Stimulated activated CD8-positive, alpha-beta memory T cell treated with anti-CD3 and anti-CD28 coated beads, Interleukin-7, amount 100 ng/mL, for 24 hours (primary cell): Measurements from ENCODE around the gene RNF167.

Experiments
- DNase-seq: peaks from one replicate; pipeline ENCODE4 v3.0.0-alpha.2; 2020; ENCODE audit warnings: low read depth

Gene RNF167

DNA sequence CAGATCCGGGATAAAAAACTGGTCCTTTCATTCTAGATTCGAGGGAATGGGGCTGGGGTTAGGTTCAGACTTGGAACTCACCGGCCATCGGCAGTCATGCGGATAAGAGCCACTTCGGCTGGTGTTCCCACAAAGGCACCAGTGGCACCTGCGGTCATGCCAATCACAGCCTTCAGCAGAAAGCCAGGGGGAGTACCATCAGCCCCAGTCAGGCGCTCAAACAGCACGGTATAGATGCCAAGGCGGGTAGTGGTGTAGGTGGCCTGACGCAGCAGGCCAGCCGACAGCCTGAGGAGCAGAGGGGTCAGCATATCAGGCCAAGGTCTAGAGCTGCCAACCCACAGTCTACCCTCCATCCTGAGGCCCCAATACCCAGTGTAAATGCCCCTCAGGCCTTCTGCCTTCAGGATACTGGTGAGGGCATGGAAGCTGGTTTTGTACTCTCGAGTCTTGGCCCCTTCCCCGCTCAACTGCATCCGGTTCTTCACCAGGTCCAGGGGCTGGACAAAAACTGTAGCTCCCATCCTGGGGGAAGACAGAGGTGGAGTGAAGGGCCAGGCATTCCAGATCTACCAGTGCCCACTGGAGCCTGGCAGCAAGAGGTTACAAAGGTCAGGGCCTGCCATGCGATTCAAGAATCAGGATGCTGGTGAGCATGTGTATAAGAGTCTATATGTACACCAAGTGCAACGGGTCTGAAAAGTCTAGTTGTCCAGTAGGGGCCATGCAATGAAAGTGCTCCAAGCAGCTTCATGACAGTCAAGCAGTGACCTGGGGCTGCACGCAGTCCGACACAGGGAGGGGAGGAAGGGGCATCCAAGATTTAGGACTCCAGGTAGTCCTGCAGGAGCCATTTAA lies 1.2 kb upstream of the RNF167 start:
- no peak for DNase-seq

DNA sequence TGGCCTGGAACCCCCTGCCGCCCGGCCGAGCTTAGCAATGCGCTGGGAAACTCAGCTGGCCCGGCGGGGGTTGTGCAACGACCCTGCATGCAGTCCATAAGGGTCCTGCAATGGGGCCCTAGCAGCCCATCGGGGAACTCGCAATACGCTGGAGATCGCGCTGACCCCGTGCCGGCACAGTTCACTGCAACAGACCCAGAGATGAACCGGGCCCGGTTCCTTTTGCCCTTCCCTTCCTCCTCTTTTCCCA lies 597 bp upstream of the RNF167 start:
- no peak for DNase-seq

DNA sequence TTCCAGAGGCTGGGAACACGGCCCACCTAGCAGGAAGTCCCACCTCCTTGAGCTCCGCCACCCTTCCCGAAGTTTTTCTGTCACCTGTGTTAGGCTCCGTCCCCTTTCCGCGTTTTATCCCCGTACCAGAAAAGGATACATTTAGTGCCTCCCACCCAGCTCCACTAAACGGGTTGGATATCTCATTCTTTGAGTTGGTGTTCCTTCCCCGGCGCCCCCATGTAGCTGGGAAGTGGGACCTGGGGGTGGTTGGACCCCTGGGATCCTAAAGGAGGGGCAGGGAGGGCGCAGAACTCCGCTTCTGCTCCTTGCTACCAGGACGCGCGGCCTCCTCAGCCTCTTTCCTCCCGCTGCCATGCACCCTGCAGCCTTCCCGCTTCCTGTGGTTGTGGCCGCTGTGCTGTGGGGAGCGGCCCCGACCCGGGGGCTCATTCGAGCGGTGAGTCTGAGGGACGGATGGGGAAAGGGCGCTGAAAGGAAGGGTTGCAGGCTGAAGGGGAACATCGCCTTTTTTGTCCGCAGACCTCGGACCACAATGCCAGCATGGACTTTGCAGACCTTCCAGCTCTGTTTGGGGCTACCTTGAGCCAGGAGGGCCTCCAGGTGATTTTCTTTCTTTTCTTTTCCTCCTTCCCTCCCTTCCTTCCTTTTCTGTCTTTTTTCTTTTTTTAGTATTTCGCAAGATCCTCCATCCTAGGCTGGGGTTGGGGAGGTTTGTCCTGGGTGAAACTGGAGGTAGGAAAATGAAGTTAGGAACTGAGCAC lies 669 bp downstream of the RNF167 start:
- DNase-seq, result no peak

DNA sequence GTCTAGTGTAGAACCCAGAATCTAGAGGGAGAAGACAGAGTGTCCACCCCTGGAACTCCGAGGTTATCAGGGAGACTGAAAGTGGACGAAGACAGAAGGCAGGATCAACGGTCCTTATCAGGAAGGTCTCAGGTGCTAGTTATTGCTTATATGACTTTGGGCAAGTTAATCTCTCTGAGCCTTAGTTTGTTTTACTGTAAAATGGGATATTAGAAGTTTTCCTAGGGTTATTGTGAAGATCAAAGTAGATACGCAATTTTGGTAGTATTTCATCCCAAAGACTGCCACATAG lies 1.2 kb downstream of the RNF167 start:
- no peak for DNase-seq

DNA sequence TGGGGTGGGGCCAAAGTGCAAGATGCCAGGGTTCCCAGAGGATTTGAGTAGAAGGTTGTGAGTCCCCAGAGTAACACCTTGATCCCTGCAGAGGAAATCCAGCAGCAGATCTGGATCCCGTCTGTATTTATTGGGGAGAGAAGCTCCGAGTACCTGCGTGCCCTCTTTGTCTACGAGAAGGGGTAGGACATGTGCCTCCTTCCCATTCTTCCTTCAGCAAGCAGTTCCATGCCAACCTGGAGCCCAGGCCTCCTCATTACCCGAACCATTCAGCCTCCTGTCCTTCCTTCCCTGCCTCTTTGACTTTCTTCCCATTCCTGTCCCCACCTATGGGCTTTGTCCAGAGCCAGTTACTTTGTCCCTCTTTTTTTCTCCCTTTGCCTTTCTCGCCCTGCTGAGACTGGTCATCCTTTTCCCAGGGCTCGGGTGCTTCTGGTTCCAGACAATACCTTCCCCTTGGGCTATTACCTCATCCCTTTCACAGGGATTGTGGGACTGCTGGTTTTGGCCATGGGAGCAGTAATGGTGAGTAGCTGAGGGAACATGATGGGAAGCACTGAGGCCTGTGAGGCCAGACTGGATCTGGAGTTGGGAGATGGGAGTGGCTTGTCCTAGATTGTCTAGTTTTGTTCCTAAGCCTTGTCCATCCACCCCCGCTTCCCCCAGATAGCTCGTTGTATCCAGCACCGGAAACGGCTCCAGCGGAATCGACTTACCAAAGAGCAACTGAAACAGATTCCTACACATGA lies 2.9 kb downstream of the RNF167 start:
- no peak for DNase-seq

DNA sequence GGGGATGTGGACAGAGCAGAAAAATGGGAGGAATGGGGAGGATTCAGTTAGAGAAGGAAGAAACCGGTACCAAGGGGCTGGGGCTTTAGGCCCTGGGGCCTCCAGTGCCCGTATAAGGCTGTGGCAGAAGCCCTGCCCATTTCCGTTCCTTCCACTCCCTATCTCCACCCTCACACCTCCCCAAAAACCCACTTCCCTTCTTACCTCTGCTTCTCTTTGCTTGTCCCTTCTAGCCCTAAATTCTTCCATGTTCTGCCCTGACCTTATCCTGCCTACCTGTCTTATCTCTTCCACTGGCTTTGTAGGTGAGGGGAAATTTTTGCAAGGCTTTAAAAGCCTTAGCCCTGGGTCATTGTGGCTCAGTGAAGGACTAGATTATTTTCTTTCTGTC lies 4.1 kb downstream of the RNF167 start:
- DNase-seq, result no peak

DNA sequence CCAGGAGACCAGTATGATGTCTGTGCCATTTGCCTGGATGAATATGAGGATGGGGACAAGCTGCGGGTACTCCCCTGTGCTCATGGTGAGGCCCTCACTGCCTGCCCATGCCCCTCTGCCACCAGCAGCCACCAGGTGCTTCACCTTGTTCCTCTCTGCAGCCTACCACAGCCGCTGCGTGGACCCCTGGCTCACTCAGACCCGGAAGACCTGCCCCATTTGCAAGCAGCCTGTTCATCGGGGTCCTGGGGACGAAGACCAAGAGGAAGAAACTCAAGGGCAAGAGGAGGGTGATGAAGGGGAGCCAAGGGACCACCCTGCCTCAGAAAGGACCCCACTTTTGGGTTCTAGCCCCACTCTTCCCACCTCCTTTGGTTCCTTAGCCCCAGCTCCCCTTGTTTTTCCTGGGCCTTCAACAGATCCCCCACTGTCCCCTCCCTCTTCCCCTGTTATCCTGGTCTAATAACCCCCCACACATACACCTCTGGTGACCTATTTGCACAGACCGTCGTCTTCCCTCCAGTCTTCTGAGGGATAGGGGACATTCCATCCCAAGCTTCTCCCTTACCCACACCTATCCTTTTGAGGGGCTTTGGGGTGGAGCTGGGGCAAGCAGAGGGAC lies 4.6 kb downstream of the RNF167 start:
- no peak for DNase-seq

DNA sequence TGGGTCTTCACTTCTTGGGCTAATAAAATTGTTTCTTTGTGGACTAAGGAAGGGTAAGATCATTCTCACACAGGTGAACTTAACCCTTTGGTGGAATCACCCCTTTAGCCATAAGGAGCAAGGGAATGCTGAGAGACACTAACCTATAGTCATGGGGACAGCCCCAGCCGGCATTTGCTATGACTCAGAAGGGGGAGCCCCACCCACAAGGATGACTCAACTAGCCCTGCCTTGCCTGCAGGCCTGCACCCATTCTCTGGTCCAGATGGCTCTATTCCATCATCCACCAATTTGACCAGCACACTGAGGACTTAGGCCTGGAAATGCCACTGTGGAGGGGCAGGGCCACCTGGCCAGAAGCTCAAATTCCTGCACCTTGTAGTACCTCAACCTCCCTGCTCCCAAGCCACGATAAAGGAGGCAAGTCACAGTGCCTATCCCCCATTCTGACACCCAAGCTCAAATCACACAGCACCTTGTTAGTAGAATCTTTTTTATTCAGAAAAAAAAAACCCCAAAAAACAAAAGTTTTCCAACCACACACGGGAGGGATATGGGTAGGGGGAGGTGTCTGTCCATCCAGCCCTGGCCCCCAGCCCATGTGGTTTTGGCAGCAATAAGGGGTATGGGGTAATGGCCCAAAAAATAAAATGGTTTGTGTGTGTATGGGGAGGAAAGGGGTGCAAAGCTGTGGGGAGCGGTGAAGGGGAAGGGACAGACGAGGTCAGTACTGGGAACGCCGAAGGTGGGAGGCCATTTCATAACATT lies 5.3 kb downstream of the RNF167 start:
- DNase-seq, result peak; percentile 68

DNA sequence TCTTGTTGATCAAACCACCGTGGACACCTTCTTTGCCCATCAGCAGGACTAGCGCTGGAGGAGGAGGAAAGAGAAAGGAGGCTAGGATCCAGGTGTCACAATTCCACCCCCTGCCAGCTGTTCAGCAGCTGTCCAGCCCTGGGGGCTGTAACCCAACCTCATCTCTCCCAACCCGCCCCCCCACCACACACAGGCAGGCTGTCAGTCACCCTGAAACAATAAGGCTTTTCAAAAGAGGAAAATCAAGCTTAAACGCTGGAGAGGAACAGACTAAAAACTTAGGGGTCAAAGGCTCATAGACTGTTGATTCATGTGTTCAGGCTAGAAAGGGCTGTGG lies 5.8 kb downstream of the RNF167 start:
- DNase-seq, result no peak

DNA sequence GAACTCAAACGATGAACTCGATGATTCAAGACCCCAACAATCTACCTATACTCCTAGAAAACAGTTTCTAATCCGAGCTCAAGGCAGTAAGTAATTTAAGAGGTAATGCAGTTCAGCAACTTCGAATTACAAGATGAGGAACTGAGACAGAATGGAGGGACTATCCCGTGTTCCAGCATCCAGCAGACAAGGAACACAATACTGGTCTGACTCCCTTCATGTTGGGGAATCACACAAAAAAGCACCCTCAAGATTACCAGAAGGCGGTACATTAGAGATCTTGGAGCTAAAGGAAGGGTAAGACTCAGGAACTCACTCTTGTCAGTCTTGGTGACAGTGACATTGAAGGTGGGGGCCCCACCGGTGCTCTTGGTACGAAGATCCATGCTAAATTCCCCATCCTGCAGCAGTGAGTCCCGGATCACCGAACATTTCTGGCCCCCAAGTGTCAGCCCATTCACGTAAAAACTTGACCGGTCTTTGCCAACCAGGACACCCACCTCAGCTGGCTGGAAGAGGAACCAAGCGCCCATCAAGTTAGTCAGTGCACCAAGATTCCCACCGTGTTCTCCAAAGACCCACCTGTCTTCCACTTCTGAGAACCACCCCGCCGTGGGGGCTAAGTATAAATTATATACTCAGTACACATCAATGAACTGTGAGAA lies 6.4 kb downstream of the RNF167 start:
- no peak for DNase-seq

DNA sequence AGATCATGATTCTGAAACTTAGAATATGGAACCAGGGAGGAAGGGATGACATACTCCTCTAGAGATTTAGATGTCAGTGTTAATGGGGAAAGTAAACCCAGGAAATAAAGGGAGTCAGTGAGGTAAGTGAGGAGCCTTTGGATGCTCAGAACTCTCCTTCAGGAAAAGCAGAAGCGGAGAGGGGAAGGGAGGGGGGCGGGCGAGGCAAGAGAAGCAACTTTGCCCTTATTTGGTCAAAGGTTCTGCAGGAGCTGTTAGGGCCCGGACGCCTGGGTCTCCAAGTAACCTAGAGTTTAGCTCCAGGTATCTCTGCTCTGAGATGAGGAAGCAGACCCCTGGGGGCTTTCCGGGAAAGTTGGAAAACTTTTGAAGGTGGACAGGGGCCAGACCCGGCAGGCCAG lies 6.9 kb downstream of the RNF167 start:
- DNase-seq, result no peak

DNA sequence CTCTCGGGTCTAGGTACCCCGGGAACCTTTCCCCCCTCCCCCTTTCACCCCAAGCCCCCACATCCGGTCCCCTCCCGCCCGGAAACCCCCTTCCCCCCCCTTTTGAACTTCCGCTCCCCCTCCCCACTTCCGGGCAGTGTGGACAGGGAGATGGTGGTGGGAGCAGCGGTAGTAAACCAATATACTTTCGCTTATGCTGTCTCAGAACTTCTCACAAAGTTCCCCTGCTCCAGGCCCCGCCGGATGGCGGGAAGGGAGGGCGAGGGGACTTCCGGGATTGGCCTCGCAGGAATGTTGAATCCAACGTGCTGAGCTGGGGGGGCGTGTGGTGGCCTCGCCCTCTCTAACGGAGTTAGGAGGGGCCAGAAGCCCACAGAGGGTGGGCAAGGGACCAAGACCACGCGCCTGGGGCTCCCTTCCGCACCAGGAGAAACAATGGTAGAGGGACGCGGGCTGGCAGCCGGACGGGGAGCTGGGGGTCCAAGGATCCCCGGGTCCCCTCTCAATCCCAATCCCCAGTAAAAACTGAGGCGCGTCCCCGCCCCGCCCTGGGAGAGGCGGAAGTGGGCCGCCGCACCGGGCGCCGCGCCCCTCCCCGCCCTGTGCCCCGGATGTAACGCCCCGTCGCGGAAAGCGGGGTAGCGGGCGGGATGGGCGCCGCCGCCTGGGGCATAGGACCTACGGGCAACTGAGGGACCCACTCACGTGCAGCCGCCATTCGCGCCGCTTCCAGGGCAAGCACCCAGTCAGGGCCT lies 7.5 kb downstream of the RNF167 start:
- DNase-seq, result no peak

DNA sequence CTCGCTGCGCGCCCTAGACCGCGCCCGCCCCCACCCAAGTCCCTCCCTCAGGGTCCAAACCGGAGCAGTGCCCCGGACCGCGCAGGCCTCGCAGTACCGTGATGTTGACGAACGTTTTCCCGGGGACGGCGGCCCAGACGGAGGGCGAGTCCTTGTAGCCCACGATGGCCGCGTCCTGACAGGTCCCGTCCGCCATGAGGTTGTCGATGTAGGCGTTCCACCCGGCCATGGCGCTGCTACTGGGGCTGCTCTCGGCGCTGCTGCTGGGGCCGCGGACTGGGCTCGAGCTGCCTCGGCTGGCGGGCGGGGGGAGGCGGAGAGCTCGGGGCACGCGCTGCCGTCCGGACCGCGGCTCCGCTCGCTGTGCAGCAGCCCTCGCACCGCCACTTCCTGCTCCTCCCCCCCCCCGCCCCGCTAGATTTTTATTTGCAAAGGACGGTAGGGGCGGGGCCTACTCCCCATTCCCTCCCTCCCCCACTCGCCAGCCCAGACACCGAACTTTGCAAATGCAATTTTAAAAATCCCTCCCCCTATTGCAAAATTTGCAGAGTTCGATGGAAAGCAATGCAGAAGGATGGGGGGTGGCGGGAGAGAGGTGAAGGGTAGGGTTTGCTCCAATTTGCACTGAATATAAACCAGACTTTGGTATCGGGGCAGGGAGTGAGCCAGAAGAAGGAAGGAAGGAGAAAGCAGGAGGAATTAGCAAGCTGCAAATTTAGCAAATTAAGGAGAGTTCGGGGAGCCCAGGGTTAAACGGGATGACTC lies 8.3 kb downstream of the RNF167 start, which contains the start of gene PFN1:
Gene PFN1 (minus strand): TSS at position 365 of the 765 bp plus-strand sequence. CDS start 136 bp downstream, at position 229.
- peak; percentile 81 for DNase-seq

DNA sequence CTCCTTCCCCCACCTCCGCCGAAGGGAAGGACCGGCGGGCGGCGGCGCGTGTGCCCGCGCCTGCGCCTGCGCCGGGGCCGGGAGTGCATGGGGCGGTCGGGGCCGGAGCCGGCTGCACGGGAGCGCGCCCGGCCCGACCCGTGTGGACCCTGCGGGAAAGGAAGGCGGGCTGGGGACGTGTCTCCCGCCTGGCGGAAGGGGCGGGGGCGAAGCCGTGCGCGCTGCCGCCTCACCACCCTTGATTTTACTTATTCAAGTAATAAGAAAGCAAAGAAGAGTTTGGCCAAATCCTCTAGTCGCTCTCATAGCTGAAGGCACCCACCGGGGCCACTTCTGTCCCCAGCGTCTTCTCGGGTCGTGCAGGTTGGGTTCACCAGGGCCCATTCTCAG lies 8.9 kb downstream of the RNF167 start:
- no peak for DNase-seq

DNA sequence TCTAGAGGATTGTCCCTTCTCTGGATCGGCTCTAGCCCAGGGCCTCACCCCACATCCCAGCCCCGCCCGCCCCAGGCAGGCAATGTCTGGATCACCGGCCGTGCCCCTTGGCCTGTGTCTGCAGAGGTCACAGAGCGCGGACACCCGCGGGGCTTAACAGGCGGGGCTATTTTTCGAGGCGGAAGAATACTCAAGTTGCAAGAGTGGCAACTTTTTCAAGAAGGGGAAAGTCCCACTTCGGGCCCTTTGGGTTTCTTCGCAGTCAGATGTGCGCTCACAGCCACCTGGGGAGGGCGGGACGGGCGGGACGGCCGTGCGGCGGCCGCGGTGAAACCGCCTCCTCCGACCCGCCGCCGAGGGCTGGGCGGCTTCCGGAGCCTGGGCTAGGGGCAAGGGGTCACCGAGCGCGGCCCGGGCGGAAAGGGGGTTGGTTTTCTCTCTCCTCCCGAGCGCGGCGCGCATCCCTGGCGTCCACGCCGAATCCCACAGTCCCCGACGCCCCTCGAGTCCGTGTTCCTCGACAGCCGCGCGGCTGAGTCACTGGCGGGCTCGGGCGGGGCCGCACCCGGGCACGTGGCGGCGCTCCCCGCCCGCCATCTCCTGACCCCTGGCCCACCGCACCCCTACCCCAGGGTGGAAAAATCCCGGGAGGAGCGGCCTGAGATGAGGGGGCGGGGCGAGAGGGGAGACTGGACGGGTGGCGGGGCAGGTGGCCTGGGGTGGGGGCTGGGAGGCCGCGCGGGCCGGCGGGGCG lies 9.4 kb downstream of the RNF167 start:
- no peak for DNase-seq

DNA sequence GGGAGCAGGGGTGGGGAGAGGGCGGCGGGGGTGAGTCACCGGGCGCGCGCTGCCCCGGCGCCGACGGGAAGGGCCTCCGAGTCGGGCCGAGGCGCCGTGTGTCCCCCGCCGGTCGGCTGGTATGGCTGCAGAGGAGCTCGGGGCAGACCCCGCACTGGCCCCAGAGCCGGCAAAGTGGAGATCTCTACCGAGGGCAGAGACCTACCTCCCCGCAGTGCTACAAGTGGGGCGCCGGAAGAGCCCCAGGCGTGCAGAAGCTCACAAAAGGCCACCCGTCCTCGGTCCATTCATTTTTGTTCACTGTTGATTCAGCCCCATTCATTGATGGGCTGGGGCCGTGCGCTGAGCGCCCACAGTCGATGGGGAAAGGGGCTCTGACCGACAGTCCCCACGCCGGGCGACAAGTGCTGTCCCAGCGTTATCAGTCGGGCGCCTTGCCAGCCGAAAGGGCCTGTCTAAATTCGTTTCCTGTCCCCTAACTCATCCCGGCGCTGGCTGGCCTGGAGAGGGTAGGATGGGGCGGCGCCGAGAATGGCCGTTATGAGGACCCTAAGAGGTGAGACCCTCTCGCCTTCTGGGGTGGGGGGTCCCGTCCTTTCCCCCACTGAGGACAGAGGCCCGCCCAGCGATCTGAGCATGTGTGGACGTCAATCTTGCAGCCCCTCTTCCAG lies 10.1 kb downstream of the RNF167 start:
- no peak for DNase-seq

DNA sequence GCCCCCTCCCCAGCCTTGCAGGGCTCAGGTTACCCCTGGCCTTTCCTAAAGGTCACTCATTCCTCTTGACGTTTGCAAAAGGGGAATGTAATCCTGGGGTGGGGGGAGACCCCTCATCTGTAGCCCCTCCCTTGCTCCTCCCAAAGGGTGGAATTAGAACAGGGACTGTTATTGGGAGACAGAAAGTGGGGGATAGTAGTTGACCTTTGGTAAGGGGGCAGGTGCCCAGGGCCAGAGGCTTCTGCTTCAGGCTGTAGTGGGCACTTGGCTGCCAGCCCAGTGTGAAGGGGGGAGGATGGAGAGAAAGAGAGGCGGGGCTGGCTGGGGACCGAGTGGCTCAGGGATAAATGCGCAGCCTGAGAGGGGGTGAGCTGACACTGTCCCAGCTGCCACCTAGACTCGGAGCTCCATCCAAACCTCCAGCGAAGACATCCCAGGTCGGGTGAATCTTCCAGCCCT lies 10.7 kb downstream of the RNF167 start, which contains the start of gene ENO3:
Gene ENO3 (plus strand): TSS at position 374 of the 459 bp plus-strand sequence. CDS start 711 bp downstream, outside the sequence.
- no peak for DNase-seq

DNA sequence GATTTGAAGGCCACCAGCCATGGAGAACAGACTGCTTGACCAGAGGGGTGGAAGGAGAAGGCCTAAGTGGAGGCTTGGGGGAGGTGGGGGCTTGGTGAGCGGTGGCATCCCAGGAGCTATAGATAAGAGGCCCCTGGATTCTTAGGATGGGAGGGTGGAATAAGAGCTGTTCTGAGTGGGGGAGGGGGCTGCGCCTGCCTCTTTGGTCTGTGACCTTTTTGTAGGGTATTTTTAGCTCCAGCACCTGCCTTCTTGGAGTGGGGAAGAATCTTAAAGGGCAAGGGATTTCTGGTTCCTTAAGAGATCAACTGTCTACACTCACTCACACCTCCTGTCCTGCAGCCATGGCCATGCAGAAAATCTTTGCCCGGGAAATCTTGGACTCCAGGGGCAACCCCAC lies 11.4 kb downstream of the RNF167 start:
- DNase-seq, result no peak
